HG02759 (cell line): ENCODE data around the gene CTAGE9.
"Not testable (repeated sequence)": the region's sequence is repeated elsewhere in the genome, so short reads cannot be mapped to it uniquely, and the experiment has no call there.

Experiments
- ATAC-seq: cut with Tn5 transposase; IDR thresholded peaks from one replicate; pipeline ENCODE4 v1.9.1; 2021; ENCODE audit warnings: mild to moderate bottlenecking, moderate library complexity; ENCODE audit not compliant: unreplicated experiment

CTAGE9 gene

GRCh38 chr6:131710917-131711316 lies at the start of gene CTAGE9:
Gene CTAGE9 (minus strand): TSS chr6:131711017. CDS start chr6:131711017, 0 bp downstream.
- not testable (repeated sequence) for ATAC-seq

GRCh38 chr6:131758920-131759319 lies 48.1 kb upstream of the CTAGE9 start:
- no peak for ATAC-seq

GRCh38 chr6:131756039-131756438 lies 45.2 kb upstream of the CTAGE9 start:
- no peak for ATAC-seq

GRCh38 chr6:131755597-131755996 lies 44.8 kb upstream of the CTAGE9 start:
- ATAC-seq = no peak

GRCh38 chr6:131754715-131755567 lies 44.1 kb upstream of the CTAGE9 start:
- ATAC-seq = no peak

- ATAC-seq = no peak
These were observed 43.3 kb upstream of the CTAGE9 start for GRCh38 chr6:131754088-131754487.

GRCh38 chr6:131751012-131751715 lies 40.3 kb upstream of the CTAGE9 start:
- not testable (repeated sequence) for ATAC-seq

GRCh38 chr6:131749023-131749422 lies 38.2 kb upstream of the CTAGE9 start:
- no peak for ATAC-seq

GRCh38 chr6:131747821-131748353 lies 37.1 kb upstream of the CTAGE9 start:
- ATAC-seq = no peak

GRCh38 chr6:131745476-131745875 lies 34.7 kb upstream of the CTAGE9 start:
- no peak for ATAC-seq

- ATAC-seq = no peak
These were observed 33.8 kb upstream of the CTAGE9 start for GRCh38 chr6:131744432-131745287.

- no peak for ATAC-seq
These were observed 31.0 kb upstream of the CTAGE9 start for GRCh38 chr6:131741688-131742393.

- no peak for ATAC-seq
These were observed 29.3 kb upstream of the CTAGE9 start for GRCh38 chr6:131740161-131740560.

- no peak for ATAC-seq
These were observed 28.3 kb upstream of the CTAGE9 start for GRCh38 chr6:131739136-131739535.

GRCh38 chr6:131736811-131737210 lies 26.0 kb upstream of the CTAGE9 start:
- ATAC-seq = no peak

GRCh38 chr6:131736003-131736596 lies 25.3 kb upstream of the CTAGE9 start:
- no peak for ATAC-seq

GRCh38 chr6:131733376-131734016 lies 22.7 kb upstream of the CTAGE9 start:
- ATAC-seq = no peak

- ATAC-seq = no peak
These were observed 20.4 kb upstream of the CTAGE9 start for GRCh38 chr6:131731224-131731623.

- ATAC-seq = no peak
These were observed 19.4 kb upstream of the CTAGE9 start for GRCh38 chr6:131730264-131730663.
